ENCODE results near the gene CYB5R4. TPM values are rescaled to one million over a fixed set of nuclear protein-coding genes. Genes with fewer than 3 reads are reported as not detected.

The CYB5R4 gene
- polyA plus RNA-seq, 4 donors: 10.0 to 15.4 (median 11.8) TPM

GRCh38 chr6:83870649-83871048, 11.2 kb downstream of the CYB5R4 start:
- H3K4me1 ChIP-seq (ENCODE audit: control insufficient read depth in 3 of 3, insufficient read depth in 2 of 3, low read depth in 1 of 3, low read length in 2 of 3): no peaks in the 10 kb centered on the region
- H3K27me3 ChIP-seq (ENCODE audit: control insufficient read depth in 3 of 3, insufficient read depth in 3 of 3, low read length in 3 of 3): no peaks in the 10 kb centered on the region
- H3K9me3 ChIP-seq (ENCODE audit: control insufficient read depth in 2 of 2, insufficient read depth in 1 of 2, low read depth in 1 of 2, low read length in 1 of 2): peaks cover 0 to 5% of the 10 kb centered on the region in 2 donors
- no peak for DNase-seq
- WGBS, 3 donors: 92 to 95% (median 93%) methylated on average over 3 to 4 of the region's 4 CpGs
- no peak overlapping the region for H3K4me3 ChIP-seq (ENCODE audit: low read depth in 1 of 3, low read length in 3 of 3)
- no peak overlapping the region for H3K27ac ChIP-seq (ENCODE audit: low read depth in 1 of 3, low read length in 2 of 3)
- FAIRE-seq: no peak
- peaks cover 3 to 8% (median 8%) of the 10 kb centered on the region in 3 donors for H3K36me3 ChIP-seq (ENCODE audit: control insufficient read depth in 3 of 3, insufficient read depth in 2 of 3, low read depth in 1 of 3, low read length in 3 of 3)

- Histone ChIP-seq H3K27me3 (ENCODE audit: control insufficient read depth in 3 of 3, insufficient read depth in 3 of 3, low read length in 3 of 3) (no peaks in the 10 kb centered on the region), H3K4me1 (ENCODE audit: control insufficient read depth in 3 of 3, insufficient read depth in 2 of 3, low read depth in 1 of 3, low read length in 2 of 3) (no peaks in the 10 kb centered on the region), H3K36me3 (ENCODE audit: control insufficient read depth in 3 of 3, insufficient read depth in 2 of 3, low read depth in 1 of 3, low read length in 3 of 3) (peaks cover 2 to 3% (median 3%) of the 10 kb centered on the region in 3 donors), H3K4me3 (ENCODE audit: low read depth in 1 of 3, low read length in 3 of 3) (no peak overlapping the region), H3K9me3 (ENCODE audit: control insufficient read depth in 2 of 2, insufficient read depth in 1 of 2, low read depth in 1 of 2, low read length in 1 of 2) (peaks cover 0 to 3% of the 10 kb centered on the region in 2 donors), H3K27ac (ENCODE audit: low read depth in 1 of 3, low read length in 2 of 3) (no peak overlapping the region)
- DNase-seq: no peak
- 93 to 95% (median 94%) methylated on average over 3 of the region's 3 CpGs for WGBS, 3 donors
- no peak for FAIRE-seq
Observed at GRCh38 chr6:83872386-83873118, 13.1 kb downstream of the CYB5R4 start.

GRCh38 chr6:83873869-83874268, 14.4 kb downstream of the CYB5R4 start:
- no peak overlapping the region for H3K4me3 ChIP-seq (ENCODE audit: low read depth in 1 of 3, low read length in 3 of 3)
- no peaks in the 10 kb centered on the region for H3K9me3 ChIP-seq (ENCODE audit: control insufficient read depth in 2 of 2, insufficient read depth in 1 of 2, low read depth in 1 of 2, low read length in 1 of 2)
- no peak for FAIRE-seq
- no peaks in the 10 kb centered on the region for H3K36me3 ChIP-seq (ENCODE audit: control insufficient read depth in 3 of 3, insufficient read depth in 2 of 3, low read depth in 1 of 3, low read length in 3 of 3)
- DNase-seq: no peak
- no peaks in the 10 kb centered on the region for H3K27me3 ChIP-seq (ENCODE audit: control insufficient read depth in 3 of 3, insufficient read depth in 3 of 3, low read length in 3 of 3)
- H3K4me1 ChIP-seq (ENCODE audit: control insufficient read depth in 3 of 3, insufficient read depth in 2 of 3, low read depth in 1 of 3, low read length in 2 of 3): no peaks in the 10 kb centered on the region
- no peak overlapping the region for H3K27ac ChIP-seq (ENCODE audit: low read depth in 1 of 3, low read length in 2 of 3)

- Histone ChIP-seq H3K27ac (ENCODE audit: low read depth in 1 of 3, low read length in 2 of 3) (no peak overlapping the region), H3K27me3 (ENCODE audit: control insufficient read depth in 3 of 3, insufficient read depth in 3 of 3, low read length in 3 of 3) (no peaks in the 10 kb centered on the region), H3K4me3 (ENCODE audit: low read depth in 1 of 3, low read length in 3 of 3) (no peak overlapping the region), H3K4me1 (ENCODE audit: control insufficient read depth in 3 of 3, insufficient read depth in 2 of 3, low read depth in 1 of 3, low read length in 2 of 3) (no peaks in the 10 kb centered on the region), H3K36me3 (ENCODE audit: control insufficient read depth in 3 of 3, insufficient read depth in 2 of 3, low read depth in 1 of 3, low read length in 3 of 3) (no peaks in the 10 kb centered on the region), H3K9me3 (ENCODE audit: control insufficient read depth in 2 of 2, insufficient read depth in 1 of 2, low read depth in 1 of 2, low read length in 1 of 2) (no peaks in the 10 kb centered on the region)
- 91 to 95% (median 93%) methylated on average over 6 of the region's 6 CpGs for WGBS, 3 donors
- DNase-seq (no peak), FAIRE-seq (no peak)
Observed at GRCh38 chr6:83875843-83876242, 16.4 kb downstream of the CYB5R4 start.

- DNase-seq: peak; percentile 21 to 43
- no peaks in the 10 kb centered on the region for H3K9me3 ChIP-seq (ENCODE audit: control insufficient read depth in 2 of 2, insufficient read depth in 1 of 2, low read depth in 1 of 2, low read length in 1 of 2)
- H3K4me1 ChIP-seq (ENCODE audit: control insufficient read depth in 3 of 3, insufficient read depth in 2 of 3, low read depth in 1 of 3, low read length in 2 of 3): no peaks in the 10 kb centered on the region
- H3K27ac ChIP-seq (ENCODE audit: low read depth in 1 of 3, low read length in 2 of 3): no peak overlapping the region
- H3K36me3 ChIP-seq (ENCODE audit: control insufficient read depth in 3 of 3, insufficient read depth in 2 of 3, low read depth in 1 of 3, low read length in 3 of 3): no peaks in the 10 kb centered on the region
- no peaks in the 10 kb centered on the region for H3K27me3 ChIP-seq (ENCODE audit: control insufficient read depth in 3 of 3, insufficient read depth in 3 of 3, low read length in 3 of 3)
- H3K4me3 ChIP-seq (ENCODE audit: low read depth in 1 of 3, low read length in 3 of 3): no peak overlapping the region
- WGBS, 3 donors: 46 to 67% (median 61%) methylated on average over 4 of the region's 4 CpGs
- FAIRE-seq: no peak
Observed at GRCh38 chr6:83878902-83879644, 19.6 kb downstream of the CYB5R4 start.

GRCh38 chr6:83879746-83880145, 20.3 kb downstream of the CYB5R4 start:
- Histone ChIP-seq H3K27me3 (ENCODE audit: control insufficient read depth in 3 of 3, insufficient read depth in 3 of 3, low read length in 3 of 3) (no peaks in the 10 kb centered on the region), H3K27ac (ENCODE audit: low read depth in 1 of 3, low read length in 2 of 3) (peak overlapping the region in 1 of 3 donors; percentile 11), H3K9me3 (ENCODE audit: control insufficient read depth in 2 of 2, insufficient read depth in 1 of 2, low read depth in 1 of 2, low read length in 1 of 2) (no peaks in the 10 kb centered on the region), H3K36me3 (ENCODE audit: control insufficient read depth in 3 of 3, insufficient read depth in 2 of 3, low read depth in 1 of 3, low read length in 3 of 3) (no peaks in the 10 kb centered on the region), H3K4me1 (ENCODE audit: control insufficient read depth in 3 of 3, insufficient read depth in 2 of 3, low read depth in 1 of 3, low read length in 2 of 3) (no peaks in the 10 kb centered on the region), H3K4me3 (ENCODE audit: low read depth in 1 of 3, low read length in 3 of 3) (no peak overlapping the region)
- FAIRE-seq: no peak
- WGBS, 3 donors: 84 to 90% (median 88%) methylated on average over 4 of the region's 4 CpGs
- no peak for DNase-seq

- Histone ChIP-seq H3K27ac (ENCODE audit: low read depth in 1 of 3, low read length in 2 of 3) (no peak overlapping the region), H3K9me3 (ENCODE audit: control insufficient read depth in 2 of 2, insufficient read depth in 1 of 2, low read depth in 1 of 2, low read length in 1 of 2) (no peaks in the 10 kb centered on the region), H3K27me3 (ENCODE audit: control insufficient read depth in 3 of 3, insufficient read depth in 3 of 3, low read length in 3 of 3) (no peaks in the 10 kb centered on the region), H3K36me3 (ENCODE audit: control insufficient read depth in 3 of 3, insufficient read depth in 2 of 3, low read depth in 1 of 3, low read length in 3 of 3) (no peaks in the 10 kb centered on the region), H3K4me1 (ENCODE audit: control insufficient read depth in 3 of 3, insufficient read depth in 2 of 3, low read depth in 1 of 3, low read length in 2 of 3) (no peaks in the 10 kb centered on the region), H3K4me3 (ENCODE audit: low read depth in 1 of 3, low read length in 3 of 3) (no peak overlapping the region)
- FAIRE-seq: no peak
- WGBS, 3 donors: 29 to 41% (median 38%) methylated on average over 2 of the region's 2 CpGs
- no peak for DNase-seq
Observed at GRCh38 chr6:83883240-83883639, 23.8 kb downstream of the CYB5R4 start.

- Histone ChIP-seq H3K27me3 (ENCODE audit: control insufficient read depth in 3 of 3, insufficient read depth in 3 of 3, low read length in 3 of 3) (no peaks in the 10 kb centered on the region), H3K27ac (ENCODE audit: low read depth in 1 of 3, low read length in 2 of 3) (no peak overlapping the region), H3K4me1 (ENCODE audit: control insufficient read depth in 3 of 3, insufficient read depth in 2 of 3, low read depth in 1 of 3, low read length in 2 of 3) (no peaks in the 10 kb centered on the region), H3K36me3 (ENCODE audit: control insufficient read depth in 3 of 3, insufficient read depth in 2 of 3, low read depth in 1 of 3, low read length in 3 of 3) (no peaks in the 10 kb centered on the region), H3K9me3 (ENCODE audit: control insufficient read depth in 2 of 2, insufficient read depth in 1 of 2, low read depth in 1 of 2, low read length in 1 of 2) (peaks cover 0 to 3% of the 10 kb centered on the region in 2 donors), H3K4me3 (ENCODE audit: low read depth in 1 of 3, low read length in 3 of 3) (no peak overlapping the region)
- DNase-seq: peak; percentile 57 to 59
- 5 to 7% (median 5%) methylated on average over 4 of the region's 4 CpGs for WGBS, 3 donors
- FAIRE-seq: no peak
Observed at GRCh38 chr6:83884523-83884922, 25.0 kb downstream of the CYB5R4 start.
